Measurements from ENCODE around the gene KLHL29. TPM values are rescaled to one million over a fixed set of nuclear protein-coding genes. Genes with fewer than 3 reads are reported as not detected.

The KLHL29 gene
- total RNA-seq, 1 donor from 2014 or later, result 4.4 TPM

- Mint-ChIP-seq H3K27ac (no peak overlapping the region), H3K4me3 (ENCODE audit: low read depth) (no peak overlapping the region), H3K9me3 (ENCODE audit: low read depth) (no peaks in the 10 kb centered on the region), H3K27me3 (peaks cover 4% of the 10 kb centered on the region), H3K36me3 (ENCODE audit: insufficient read depth) (no peaks in the 10 kb centered on the region), H3K4me1 (ENCODE audit: low read depth) (no peaks in the 10 kb centered on the region)
- DNase-seq (ENCODE audit: low spot score, unreplicated experiment), result no peak
- no peak for TF ChIP-seq CTCF (IDR thresholded peaks at IDR 0.05; ENCODE audit: unreplicated experiment)
Measured at GRCh38 chr2:23637011-23637778, 252.2 kb downstream of the KLHL29 start.

GRCh38 chr2:23639406-23639982 is 254.5 kb downstream of the KLHL29 start:
- Mint-ChIP-seq H3K36me3 (ENCODE audit: insufficient read depth) (no peaks in the 10 kb centered on the region), H3K27me3 (peaks cover 4% of the 10 kb centered on the region), H3K4me1 (ENCODE audit: low read depth) (no peaks in the 10 kb centered on the region), H3K27ac (no peak overlapping the region), H3K4me3 (ENCODE audit: low read depth) (no peak overlapping the region), H3K9me3 (ENCODE audit: low read depth) (no peaks in the 10 kb centered on the region)
- no peak for DNase-seq (ENCODE audit: low spot score, unreplicated experiment)
- no peak for TF ChIP-seq CTCF (IDR thresholded peaks at IDR 0.05; ENCODE audit: unreplicated experiment)

- no peak for TF ChIP-seq CTCF (IDR thresholded peaks at IDR 0.05; ENCODE audit: unreplicated experiment)
- DNase-seq (ENCODE audit: low spot score, unreplicated experiment), result no peak
- H3K4me1 Mint-ChIP-seq (ENCODE audit: low read depth), result peaks cover 2% of the 10 kb centered on the region
Measured at GRCh38 chr2:23640711-23641110, 255.7 kb downstream of the KLHL29 start.

GRCh38 chr2:23642516-23642915 is 257.5 kb downstream of the KLHL29 start:
- H3K27me3 Mint-ChIP-seq, result no peaks in the 10 kb centered on the region
- no peaks in the 10 kb centered on the region for H3K36me3 Mint-ChIP-seq (ENCODE audit: insufficient read depth)
- no peak overlapping the region for H3K4me3 Mint-ChIP-seq (ENCODE audit: low read depth)
- no peak for TF ChIP-seq CTCF (IDR thresholded peaks at IDR 0.05; ENCODE audit: unreplicated experiment)
- H3K27ac Mint-ChIP-seq, result no peak overlapping the region
- no peak for DNase-seq (ENCODE audit: low spot score, unreplicated experiment)
- H3K9me3 Mint-ChIP-seq (ENCODE audit: low read depth), result no peaks in the 10 kb centered on the region
- peaks cover 2% of the 10 kb centered on the region for H3K4me1 Mint-ChIP-seq (ENCODE audit: low read depth)

More at GRCh38 chr2:23640711-23641110, 255.7 kb downstream of the KLHL29 start:
- H3K9me3 Mint-ChIP-seq (ENCODE audit: low read depth), result no peaks in the 10 kb centered on the region
- peaks cover 4% of the 10 kb centered on the region for H3K27me3 Mint-ChIP-seq
- H3K27ac Mint-ChIP-seq, result no peak overlapping the region
- H3K4me3 Mint-ChIP-seq (ENCODE audit: low read depth), result no peak overlapping the region
- no peaks in the 10 kb centered on the region for H3K36me3 Mint-ChIP-seq (ENCODE audit: insufficient read depth)

- H3K4me3 Mint-ChIP-seq (ENCODE audit: low read depth), result no peak overlapping the region
- no peaks in the 10 kb centered on the region for H3K36me3 Mint-ChIP-seq (ENCODE audit: insufficient read depth)
- TF ChIP-seq CTCF (IDR thresholded peaks at IDR 0.05; ENCODE audit: unreplicated experiment), result no peak
- no peak for DNase-seq (ENCODE audit: low spot score, unreplicated experiment)
- no peak overlapping the region for H3K27ac Mint-ChIP-seq
- no peaks in the 10 kb centered on the region for H3K9me3 Mint-ChIP-seq (ENCODE audit: low read depth)
- H3K27me3 Mint-ChIP-seq, result no peaks in the 10 kb centered on the region
- peaks cover 2% of the 10 kb centered on the region for H3K4me1 Mint-ChIP-seq (ENCODE audit: low read depth)
Measured at GRCh38 chr2:23645230-23645808, 260.3 kb downstream of the KLHL29 start.

Data from progenitor cell of endocrine pancreas (in vitro differentiated cells).